ENCODE results near the gene TBCD. TPM values are rescaled to one million over a fixed set of nuclear protein-coding genes. Genes with fewer than 3 reads are reported as not detected.

The TBCD gene
- total RNA-seq, 1 experiment from 2014 or later: 129 TPM

- H3K4me1 ChIP-seq (ENCODE audit: insufficient read depth, low read length): 0 out of 2 replicates have a peak, but pooled peaks cover 1% of the 10 kb centered on the region
- no peak overlapping the region for H3K23ac ChIP-seq (ENCODE audit: insufficient read length, low read depth, low read length)
- Mint-ChIP-seq H3K27ac (peak overlapping the region in 2 of 3 experiments; percentile 1 to 20; a peak in 1 of 7 replicates), H3K27me3 (ENCODE audit: low read depth) (no peaks in the 10 kb centered on the region), H3K36me3 (ENCODE audit: insufficient read depth in 1 of 3, low read depth in 3 of 3) (peaks cover 0 to 21% (median 13%) of the 10 kb centered on the region in 3 experiments; a peak in 6 of 7 replicates), H3K9me3 (no peaks in the 10 kb centered on the region), H3K4me1 (peaks cover 31 to 35% of the 10 kb centered on the region in 2 experiments), H3K4me3 (no peak overlapping the region)
- H2BK15ac ChIP-seq (ENCODE audit: low read depth, low read length): no peak overlapping the region
- no peaks in the 10 kb centered on the region for H3K23me2 ChIP-seq (ENCODE audit: insufficient read length, low read depth, low read length, poor library complexity, severe bottlenecking)
- H3K14ac ChIP-seq (ENCODE audit: insufficient read depth, low read length): no peak overlapping the region
- no peak overlapping the region for H3K9ac ChIP-seq (ENCODE audit: extremely low read depth, insufficient read length, low read length)
- no peaks in the 10 kb centered on the region for H3K79me2 ChIP-seq (ENCODE audit: insufficient read depth, low read length)
- H2AK5ac ChIP-seq (ENCODE audit: insufficient read length, low read length): no peak overlapping the region
- H4K8ac ChIP-seq (replicated peaks; ENCODE audit: insufficient read length, low read depth, low read length): no peak overlapping the region
- H2AFZ ChIP-seq (ENCODE audit: low read length): no peak overlapping the region
- DNase-seq: no peak
- no peak overlapping the region for H2BK120ac ChIP-seq (ENCODE audit: low read depth, low read length, poor library complexity, severe bottlenecking)
- no peak overlapping the region for H3K18ac ChIP-seq (ENCODE audit: insufficient read length, low read depth, low read length)
- H3K27me3 ChIP-seq (ENCODE audit: insufficient read depth, low read length): no peaks in the 10 kb centered on the region
- no peak overlapping the region for H3K56ac ChIP-seq (ENCODE audit: insufficient read length, low read depth, low read length)
- no peak overlapping the region for H3T11ph ChIP-seq (ENCODE audit: low read length)
- WGBS (ENCODE audit: extremely low coverage, insufficient read length, low lambda C conversion rate): no CpG with 5 or more reads among the region's 12 CpGs
- no peaks in the 10 kb centered on the region for H4K20me1 ChIP-seq (ENCODE audit: control insufficient read depth, insufficient read depth, insufficient read length)
- no peaks in the 10 kb centered on the region for H3K79me1 ChIP-seq (ENCODE audit: insufficient read depth, low read depth, low read length, poor library complexity, severe bottlenecking)
- no peak overlapping the region for H4K5ac ChIP-seq (ENCODE audit: insufficient read length, low read depth, low read length)
- H3K27ac ChIP-seq (ENCODE audit: insufficient read length, low read depth, low read length): no peak overlapping the region
- no peak overlapping the region for H4K91ac ChIP-seq (ENCODE audit: insufficient read length, low read depth, low read length)
- no peak overlapping the region for H2BK5ac ChIP-seq (ENCODE audit: insufficient read length, low read length)
- no peak overlapping the region for H3K4ac ChIP-seq (ENCODE audit: low read depth, low read length)
- no peaks in the 10 kb centered on the region for H3K9me3 ChIP-seq (ENCODE audit: control insufficient read depth, low read depth, low read length)
- no peak overlapping the region for H3K4me2 ChIP-seq (ENCODE audit: insufficient read depth, insufficient read length, low read length)
- H2BK12ac ChIP-seq (ENCODE audit: insufficient read length, low read depth, low read length): no peak overlapping the region
- H2BK20ac ChIP-seq (ENCODE audit: low read depth, low read length, poor library complexity, severe bottlenecking): no peak overlapping the region
- TF ChIP-seq CTCF (conservative IDR thresholded peaks at IDR 0.05): peak; percentile 49; the same call in 2 of the 3 replicates
Measured at GRCh38 chr17:82836823-82837357, 85.0 kb downstream of the TBCD start.
